ENCODE results near the gene HOXC4. TPM values are rescaled to one million over a fixed set of nuclear protein-coding genes. Genes with fewer than 3 reads are reported as not detected.

Gene HOXC4
- total and polyA plus RNA-seq, 7 donors, result 0.38 to 1.2 (median 0.69) TPM; not detected in 3

GRCh38 chr12:54026640-54027441, 26.8 kb upstream of the HOXC4 start:
- no peak overlapping the region for H3K4me3 ChIP-seq
- 6 to 9% methylated on average over 22 of the region's 22 CpGs for WGBS, 2 donors
- H3K9me3 ChIP-seq, result no peaks in the 10 kb centered on the region
- no peak for DNase-seq
- peaks cover 0 to 22% (median 17%) of the 10 kb centered on the region in 4 donors for H3K4me1 ChIP-seq
- H3K27me3 ChIP-seq, result peaks cover 59 to 100% (median 100%) of the 10 kb centered on the region in 3 donors
- H3K27ac ChIP-seq, result no peak overlapping the region
- no peak for TF ChIP-seq POLR2AphosphoS5 (IDR thresholded peaks at IDR 0.05)
- no peak for TF ChIP-seq EP300 (IDR thresholded peaks at IDR 0.05)
- TF ChIP-seq CTCF (IDR thresholded peaks at IDR 0.05), result no peak
- no peak for TF ChIP-seq POLR2A (IDR thresholded peaks at IDR 0.05)
- no peaks in the 10 kb centered on the region for H3K36me3 ChIP-seq
- intact Hi-C loops (cut with DNase I), result no loop called here

GRCh38 chr12:54027442-54027786, 26.2 kb upstream of the HOXC4 start:
- TF ChIP-seq CTCF (IDR thresholded peaks at IDR 0.05) (no peak), EP300 (IDR thresholded peaks at IDR 0.05) (no peak), POLR2A (IDR thresholded peaks at IDR 0.05) (no peak), POLR2AphosphoS5 (IDR thresholded peaks at IDR 0.05) (no peak)
- intact Hi-C loops (cut with DNase I), result no loop called here
- DNase-seq, result no peak
- Histone ChIP-seq H3K27ac (no peak overlapping the region), H3K36me3 (no peaks in the 10 kb centered on the region), H3K27me3 (peaks cover 62 to 100% (median 100%) of the 10 kb centered on the region in 3 donors), H3K4me3 (no peak overlapping the region), H3K9me3 (no peaks in the 10 kb centered on the region), H3K4me1 (peaks cover 0 to 22% (median 17%) of the 10 kb centered on the region in 4 donors)
- 39 to 42% methylated on average over 3 of the region's 3 CpGs for WGBS, 2 donors

- H3K4me3 ChIP-seq, result peak within 1 kb of the TSS in 2 of 4 donors; percentile 7 to 18
- TF ChIP-seq POLR2AphosphoS5 (IDR thresholded peaks at IDR 0.05), result no peak
- TF ChIP-seq POLR2A (IDR thresholded peaks at IDR 0.05), result no peak
- no peak for TF ChIP-seq EP300 (IDR thresholded peaks at IDR 0.05)
- no peak for TF ChIP-seq CTCF (IDR thresholded peaks at IDR 0.05)
- H3K36me3 ChIP-seq, result no peaks in the 10 kb centered on the region
- H3K27ac ChIP-seq, result no peak within 1 kb of the TSS
- peaks cover 0 to 31% (median 25%) of the 10 kb centered on the region in 4 donors for H3K4me1 ChIP-seq
- DNase-seq, result no peak
- H3K27me3 ChIP-seq, result peaks cover 67 to 100% (median 99%) of the 10 kb centered on the region in 3 donors
- 3 to 5% methylated on average over 36 of the region's 36 CpGs for WGBS, 2 donors
- intact Hi-C loops (cut with DNase I), result no loop called here
- H3K9me3 ChIP-seq, result no peaks in the 10 kb centered on the region
Measured at GRCh38 chr12:54028314-54029201, 25.1 kb upstream of the HOXC4 start, which contains the start of gene HOXC6. Gene HOXC6 (plus strand): TSS chr12:54028440. CDS start chr12:54028522, 82 bp downstream.

- intact Hi-C loops (cut with DNase I), result loop anchor here (5.0 kb wide), 1 partner anchor 98 kb away; no protein-coding TSS in a partner anchor
- Histone ChIP-seq H3K27ac (no peak overlapping the region), H3K27me3 (peaks cover 65 to 100% (median 99%) of the 10 kb centered on the region in 3 donors), H3K36me3 (no peaks in the 10 kb centered on the region), H3K4me3 (no peak overlapping the region), H3K9me3 (no peaks in the 10 kb centered on the region), H3K4me1 (peaks cover 0 to 42% (median 34%) of the 10 kb centered on the region in 4 donors)
- no peak for DNase-seq
- TF ChIP-seq POLR2A (IDR thresholded peaks at IDR 0.05) (no peak), EP300 (IDR thresholded peaks at IDR 0.05) (no peak), CTCF (IDR thresholded peaks at IDR 0.05) (no peak), POLR2AphosphoS5 (IDR thresholded peaks at IDR 0.05) (no peak)
- WGBS, 2 donors, result 19 to 26% methylated on average over 53 of the region's 53 CpGs
Measured at GRCh38 chr12:54029529-54030441, 23.9 kb upstream of the HOXC4 start.

All from sigmoid colon (tissue), 7 donors.